ENCODE measurements around the gene PRXL2A.
"Not testable (repeated sequence)": the region's sequence is repeated elsewhere in the genome, so short reads cannot be mapped to it uniquely, and the experiment has no call there.

PRXL2A gene

GRCh38 chr10:80408242-80409101, at the start of gene PRXL2A:
TSS of gene PRXL2A (plus strand) at chr10:80408551. CDS start at chr10:80420468, 11,917 bp downstream.
- peak; percentile 56 to 68 for DNase-seq (ENCODE audit: low read depth in 1 of 2, low spot score in 1 of 2)

GRCh38 chr10:80358925-80359324, 49.4 kb upstream of the PRXL2A start:
- DNase-seq (ENCODE audit: low read depth in 1 of 2, low spot score in 1 of 2) = not testable (repeated sequence)

GRCh38 chr10:80359644-80360043, 48.7 kb upstream of the PRXL2A start:
- DNase-seq (ENCODE audit: low read depth in 1 of 2, low spot score in 1 of 2) = no peak

GRCh38 chr10:80365510-80365909, 42.8 kb upstream of the PRXL2A start:
- DNase-seq (ENCODE audit: low read depth in 1 of 2, low spot score in 1 of 2) = no peak

- no peak for DNase-seq (ENCODE audit: low read depth in 1 of 2, low spot score in 1 of 2)
Measured at GRCh38 chr10:80371467-80371866, 36.9 kb upstream of the PRXL2A start.

GRCh38 chr10:80372675-80373074, 35.7 kb upstream of the PRXL2A start:
- no peak for DNase-seq (ENCODE audit: low read depth in 1 of 2, low spot score in 1 of 2)

- no peak for DNase-seq (ENCODE audit: low read depth in 1 of 2, low spot score in 1 of 2)
Measured at GRCh38 chr10:80373502-80373901, 34.8 kb upstream of the PRXL2A start.

- no peak for DNase-seq (ENCODE audit: low read depth in 1 of 2, low spot score in 1 of 2)
Measured at GRCh38 chr10:80379701-80380100, 28.6 kb upstream of the PRXL2A start.

GRCh38 chr10:80380185-80380584, 28.2 kb upstream of the PRXL2A start:
- no peak for DNase-seq (ENCODE audit: low read depth in 1 of 2, low spot score in 1 of 2)

- DNase-seq (ENCODE audit: low read depth in 1 of 2, low spot score in 1 of 2) = peak; percentile 2 to 9
Measured at GRCh38 chr10:80382989-80383388, 25.4 kb upstream of the PRXL2A start.

- DNase-seq (ENCODE audit: low read depth in 1 of 2, low spot score in 1 of 2) = no peak
Measured at GRCh38 chr10:80390740-80391139, 17.6 kb upstream of the PRXL2A start.

- DNase-seq (ENCODE audit: low read depth in 1 of 2, low spot score in 1 of 2) = no peak
Measured at GRCh38 chr10:80392250-80392649, 16.1 kb upstream of the PRXL2A start.

- DNase-seq (ENCODE audit: low read depth in 1 of 2, low spot score in 1 of 2) = no peak
Measured at GRCh38 chr10:80394358-80394916, 13.9 kb upstream of the PRXL2A start.

- DNase-seq (ENCODE audit: low read depth in 1 of 2, low spot score in 1 of 2) = no peak
Measured at GRCh38 chr10:80397014-80397413, 11.3 kb upstream of the PRXL2A start.

- no peak for DNase-seq (ENCODE audit: low read depth in 1 of 2, low spot score in 1 of 2)
Measured at GRCh38 chr10:80400136-80400804, 8.1 kb upstream of the PRXL2A start.

GRCh38 chr10:80405035-80405434, 3.3 kb upstream of the PRXL2A start:
- no peak for DNase-seq (ENCODE audit: low read depth in 1 of 2, low spot score in 1 of 2)

GRCh38 chr10:80405626-80406025, 2.7 kb upstream of the PRXL2A start:
- DNase-seq (ENCODE audit: low read depth in 1 of 2, low spot score in 1 of 2) = no peak

GRCh38 chr10:80406204-80406603, 2.1 kb upstream of the PRXL2A start:
- no peak for DNase-seq (ENCODE audit: low read depth in 1 of 2, low spot score in 1 of 2)

- DNase-seq (ENCODE audit: low read depth in 1 of 2, low spot score in 1 of 2) = peak in 1 of 2 donors; percentile 16
Measured at GRCh38 chr10:80407812-80408241, 524 bp upstream of the PRXL2A start.

GRCh38 chr10:80409121-80409520, 770 bp downstream of the PRXL2A start:
- no peak for DNase-seq (ENCODE audit: low read depth in 1 of 2, low spot score in 1 of 2)

- DNase-seq (ENCODE audit: low read depth in 1 of 2, low spot score in 1 of 2) = no peak
Measured at GRCh38 chr10:80410122-80410521, 1.8 kb downstream of the PRXL2A start.

GRCh38 chr10:80410578-80411145, 2.3 kb downstream of the PRXL2A start:
- no peak for DNase-seq (ENCODE audit: low read depth in 1 of 2, low spot score in 1 of 2)
